Keratinocyte (primary cell): ENCODE measurements around the gene OR4D9. TPM values are rescaled to one million over a fixed set of nuclear protein-coding genes. Genes with fewer than 3 reads are reported as not detected.

Source experiments
- DNase-seq: peaks from one replicate; pipeline ENCODE4 v3.0.0-alpha.2; 2011; ENCODE audit warnings: low read depth, missing footprints, low spot score
- FAIRE-seq: peaks from 2 replicates; lab custom pipeline; 2011; peaks lifted over from hg19 to GRCh38; lab: Jason Lieb, UNC
- H2AFZ ChIP-seq: 2 replicates; pipeline ENCODE4 v1.6.0; 2012; ENCODE audit warnings: low read length, control low read depth, inconsistent platforms; ENCODE audit not compliant: control insufficient read depth
- H3K27ac ChIP-seq: 2 replicates; pipeline ENCODE4 v1.5.1; 2011; ENCODE audit warnings: low read length; ENCODE audit not compliant: control insufficient read depth, insufficient read depth
- H3K27me3 ChIP-seq: 3 replicates; pipeline ENCODE4 v1.6.0; 2011; ENCODE audit warnings: low read length; ENCODE audit not compliant: control insufficient read depth, insufficient read depth; ENCODE audit errors: extremely low read depth
- H3K36me3 ChIP-seq, 2 experiments: 2 replicates in 1 of 2; 3 replicates in 1 of 2; pipeline ENCODE4 v1.5.1; 2011; ENCODE audit warnings: low read length in 2 of 2, mild to moderate bottlenecking in 1 of 2; ENCODE audit not compliant: control insufficient read depth in 2 of 2, insufficient read depth in 2 of 2; ENCODE audit errors: extremely low read depth in 1 of 2
- H3K4me1 ChIP-seq: 3 replicates; pipeline ENCODE4 v1.5.1; 2011; ENCODE audit warnings: low read length; ENCODE audit not compliant: control insufficient read depth, insufficient read depth; ENCODE audit errors: extremely low read depth
- H3K4me2 ChIP-seq: 3 replicates; pipeline ENCODE4 v1.6.0; 2011; ENCODE audit warnings: low read depth, low read length; ENCODE audit not compliant: control insufficient read depth, insufficient read depth; ENCODE audit errors: extremely low read depth
- H3K4me3 ChIP-seq, 3 experiments: fragments of 200-600 bp in 1 of 3; sonication (generic) in 1 of 3; 2 replicates in 2 of 3; 3 replicates in 1 of 3; pipeline ENCODE4 v1.5.1; 2011 to 2016; ENCODE audit warnings: low read length in 3 of 3, mild to moderate bottlenecking in 3 of 3, control low read depth in 2 of 3, inconsistent platforms in 1 of 3, low read depth in 1 of 3, mixed read lengths in 1 of 3, mixed run types in 1 of 3, moderate library complexity in 1 of 3; ENCODE audit not compliant: control insufficient read depth in 2 of 3, insufficient read depth in 2 of 3; ENCODE audit errors: extremely low read depth in 1 of 3
- H3K79me2 ChIP-seq: 2 replicates; pipeline ENCODE4 v1.6.0; 2012; ENCODE audit warnings: low read length; ENCODE audit not compliant: control insufficient read depth, insufficient read depth
- H3K9ac ChIP-seq: 3 replicates; pipeline ENCODE4 v1.6.0; 2011; ENCODE audit warnings: low read length; ENCODE audit not compliant: control insufficient read depth, insufficient read depth; ENCODE audit errors: extremely low read depth
- H3K9me1 ChIP-seq: 3 replicates; pipeline ENCODE4 v1.6.0; 2011; ENCODE audit warnings: low read length; ENCODE audit not compliant: control insufficient read depth, insufficient read depth; ENCODE audit errors: extremely low read depth
- H3K9me3 ChIP-seq: 2 replicates; pipeline ENCODE4 v1.5.1; 2012; ENCODE audit warnings: low read depth, low read length; ENCODE audit not compliant: control insufficient read depth
- H4K20me1 ChIP-seq: 3 replicates; pipeline ENCODE4 v1.6.0; 2011; ENCODE audit warnings: low read length; ENCODE audit not compliant: control insufficient read depth, insufficient read depth; ENCODE audit errors: extremely low read depth
- EZH2 ChIP-seq: IDR thresholded peaks from one replicate; pipeline ENCODE4 v1.6.1; 2012; ENCODE audit warnings: inconsistent platforms, mild to moderate bottlenecking, low read length, moderate library complexity
- dilution Hi-C: fragments of 300-500 bp; cut with MboI; formaldehyde crosslinking; loops from one replicate; pipeline ENCODE4 v1.7.0; 2020; ENCODE audit warnings: low sequenced_read_pairs; ENCODE audit not compliant: extremely low pct_ligation_motif_present
- polyA plus RNA-seq, 5 experiments: library from polyadenylated mRNA; depleted of rRNA in 3 of 5; stranded (reverse) in 3 of 5; stranded (forward) in 1 of 5; unstranded in 1 of 5; fragments of >200 nt; gene quantifications; 1 replicate in 1 of 5; 2 replicates in 3 of 5; 3 replicates in 1 of 5; pipeline versions ENCODE4 v1.2.1 to v1.2.3, GENCODE V29; 2011 to 2012; ENCODE audit warnings: missing spikeins in 2 of 5, low read depth in 1 of 5, low replicate concordance in 1 of 5
- TF ChIP-seq, protein P1 (sequence below), 3 experiments: IDR thresholded peaks in 1 of 3; conservative IDR thresholded peaks in 1 of 3; optimal IDR thresholded peaks in 1 of 3; 2 replicates in 2 of 3; 3 replicates in 1 of 3; pipeline versions ENCODE3 to v1.5.1; 2011; ENCODE audit warnings: low read length in 3 of 3, mild to moderate bottlenecking in 3 of 3, moderate library complexity in 2 of 3, control low read depth in 1 of 3, inconsistent platforms in 1 of 3; ENCODE audit not compliant: insufficient read depth in 2 of 3; ENCODE audit errors: extremely low read depth in 1 of 3

Gene OR4D9
- polyA plus RNA-seq, 1 donor (not counting 4 experiments of a cell fraction or from before 2014, with no cell fraction given), result not detected

DNA sequence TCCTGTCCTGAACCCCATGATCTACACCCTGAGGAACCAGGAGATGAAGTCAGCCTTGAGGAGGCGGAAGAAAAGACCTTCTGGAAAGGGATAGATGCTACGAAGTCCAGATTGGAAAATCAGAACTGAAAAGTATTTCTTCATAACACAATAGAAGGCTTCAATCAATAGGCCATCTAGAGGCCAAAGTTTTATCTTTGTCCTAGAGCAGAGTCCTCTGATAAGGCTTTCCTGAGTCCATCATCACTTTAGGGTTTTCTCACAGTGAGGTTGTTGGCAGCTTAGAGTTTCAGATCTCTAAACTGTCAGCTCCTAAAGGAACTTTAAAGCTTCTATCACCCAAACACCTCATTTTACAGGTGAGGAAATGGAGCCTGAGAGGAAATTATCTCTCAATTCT lies 21.3 kb downstream of the OR4D9 start:
- Histone ChIP-seq H3K36me3 (no peaks in the 10 kb centered on the region), H3K4me1 (peaks cover 3% of the 10 kb centered on the region), H3K27me3 (no peaks in the 10 kb centered on the region), H3K9ac (no peak overlapping the region), H3K9me1 (no peaks in the 10 kb centered on the region), H3K4me2 (no peak overlapping the region), H3K4me3 (no peak overlapping the region), H3K9me3 (no peaks in the 10 kb centered on the region), H2AFZ (no peak overlapping the region), H3K79me2 (no peaks in the 10 kb centered on the region), H4K20me1 (no peaks in the 10 kb centered on the region), H3K27ac (no peak overlapping the region)
- TF ChIP-seq, protein P1, sequence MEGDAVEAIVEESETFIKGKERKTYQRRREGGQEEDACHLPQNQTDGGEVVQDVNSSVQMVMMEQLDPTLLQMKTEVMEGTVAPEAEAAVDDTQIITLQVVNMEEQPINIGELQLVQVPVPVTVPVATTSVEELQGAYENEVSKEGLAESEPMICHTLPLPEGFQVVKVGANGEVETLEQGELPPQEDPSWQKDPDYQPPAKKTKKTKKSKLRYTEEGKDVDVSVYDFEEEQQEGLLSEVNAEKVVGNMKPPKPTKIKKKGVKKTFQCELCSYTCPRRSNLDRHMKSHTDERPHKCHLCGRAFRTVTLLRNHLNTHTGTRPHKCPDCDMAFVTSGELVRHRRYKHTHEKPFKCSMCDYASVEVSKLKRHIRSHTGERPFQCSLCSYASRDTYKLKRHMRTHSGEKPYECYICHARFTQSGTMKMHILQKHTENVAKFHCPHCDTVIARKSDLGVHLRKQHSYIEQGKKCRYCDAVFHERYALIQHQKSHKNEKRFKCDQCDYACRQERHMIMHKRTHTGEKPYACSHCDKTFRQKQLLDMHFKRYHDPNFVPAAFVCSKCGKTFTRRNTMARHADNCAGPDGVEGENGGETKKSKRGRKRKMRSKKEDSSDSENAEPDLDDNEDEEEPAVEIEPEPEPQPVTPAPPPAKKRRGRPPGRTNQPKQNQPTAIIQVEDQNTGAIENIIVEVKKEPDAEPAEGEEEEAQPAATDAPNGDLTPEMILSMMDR (optimal IDR thresholded peaks at IDR 0.05 in 1 of 3, IDR thresholded peaks at IDR 0.05 in 1 of 3, conservative IDR thresholded peaks at IDR 0.05 in 1 of 3; ENCODE audit: extremely low read depth in 1 of 3, insufficient read depth in 2 of 3, low read length in 3 of 3), result no peak
- no peak for TF ChIP-seq EZH2
- FAIRE-seq (no peak), DNase-seq (no peak)
- dilution Hi-C loops, result no loop called here

DNA sequence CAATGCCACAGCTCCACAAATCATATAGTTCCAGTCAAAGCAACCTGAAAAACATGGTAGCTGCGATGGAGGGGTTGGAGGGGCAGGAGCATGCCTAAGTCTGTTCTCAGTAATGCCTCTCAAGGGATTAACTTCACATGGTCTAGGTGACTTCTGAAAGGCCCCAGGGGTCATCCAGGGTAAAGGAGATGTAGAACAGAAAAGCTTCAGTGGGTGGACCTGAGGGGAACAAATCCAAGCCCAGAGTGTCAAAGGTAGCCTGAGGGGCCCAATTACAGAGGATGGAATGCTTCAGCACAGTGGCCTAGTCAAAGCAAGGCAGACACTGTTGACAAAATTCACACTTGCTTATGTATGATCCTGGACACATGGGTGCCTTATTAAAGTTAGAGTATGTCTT lies 23.3 kb downstream of the OR4D9 start:
- dilution Hi-C loops, result no loop called here
- no peak for DNase-seq
- H3K9me1 ChIP-seq, result no peaks in the 10 kb centered on the region
- peaks cover 7% of the 10 kb centered on the region for H3K4me1 ChIP-seq
- no peak overlapping the region for H3K9ac ChIP-seq
- H3K9me3 ChIP-seq, result no peaks in the 10 kb centered on the region
- no peak overlapping the region for H2AFZ ChIP-seq
- no peaks in the 10 kb centered on the region for H4K20me1 ChIP-seq
- no peaks in the 10 kb centered on the region for H3K27me3 ChIP-seq
- no peak overlapping the region for H3K27ac ChIP-seq
- no peaks in the 10 kb centered on the region for H3K36me3 ChIP-seq
- FAIRE-seq, result no peak
- H3K4me3 ChIP-seq, result no peak overlapping the region
- TF ChIP-seq, protein P1 (optimal IDR thresholded peaks at IDR 0.05 in 1 of 3, IDR thresholded peaks at IDR 0.05 in 1 of 3, conservative IDR thresholded peaks at IDR 0.05 in 1 of 3; ENCODE audit: extremely low read depth in 1 of 3, insufficient read depth in 2 of 3, low read length in 3 of 3), result no peak
- no peak for TF ChIP-seq EZH2
- H3K79me2 ChIP-seq, result no peaks in the 10 kb centered on the region
- no peak overlapping the region for H3K4me2 ChIP-seq
